GM12878 (cell line): ENCODE measurements around the gene IGFBP1. TPM values are rescaled to one million over a fixed set of nuclear protein-coding genes. Genes with fewer than 3 reads are reported as not detected.

Source experiments
- CEBPZ ChIP-seq: fragments of 150-350 bp; IDR thresholded peaks from 2 replicates; pipeline ENCODE4 v1.6.1; 2016; ENCODE audit warnings: low read depth, low read length
- IRF3 ChIP-seq: fragments of 450-650 bp; IDR thresholded peaks from 2 replicates; pipeline ENCODE4 v1.6.1; 2014; ENCODE audit warnings: mild to moderate bottlenecking
- RBBP5 ChIP-seq: fragments of 200-600 bp; sonication (generic); conservative IDR thresholded peaks from 2 replicates; pipeline ENCODE4 v1.6.1; 2016
- RFX5 ChIP-seq: IDR thresholded peaks from 2 replicates; pipeline ENCODE4 v1.6.1; 2011; ENCODE audit warnings: low read depth, low read length, improper control_type of control experiment
- ZBTB4 ChIP-seq: fragments of 450-650 bp; formaldehyde crosslinking; IDR thresholded peaks from 2 replicates; pipeline ENCODE4 v1.4.0; 2022; ENCODE audit warnings: mild to moderate bottlenecking, moderate library complexity
- polyA plus RNA-seq, 11 experiments: library from polyadenylated mRNA; depleted of rRNA in 4 of 11; unstranded in 6 of 11; stranded (reverse) in 5 of 11; fragments of >200 nt; fragmentation: Nextera tagmentation in 4 of 11; fragmentation: Illumina TruSeq in 1 of 11; extraction: Ambion mirVana in 4 of 11; extraction: Trizol in 1 of 11; gene quantifications; 1 replicate in 1 of 11; 2 replicates in 10 of 11; pipeline versions ENCODE4 v1.2.1 to v1.2.3, GENCODE V29; 2011 to 2016; ENCODE audit warnings: inconsistent platforms in 2 of 11, missing spikeins in 2 of 11, low read depth in 1 of 11
- total RNA-seq, 4 experiments: library from RNA; depleted of rRNA in 3 of 4; stranded (reverse); fragments of >200 nt in 3 of 4; fragmentation: Illumina TruSeq in 1 of 4; extraction: Trizol in 1 of 4; gene quantifications; 2 replicates each; pipeline versions ENCODE4 v1.2.1 to v1.2.3, GENCODE V29; 2013 to 2021

The IGFBP1 gene
- total and polyA plus RNA-seq, 10 of the 15 experiments (the other 5 are each of a cell fraction or from before 2014, with no cell fraction given): 0.13 TPM; not detected in 9

GRCh38 chr7:45927721-45928120 is 39.4 kb downstream of the IGFBP1 start (continued):
- TF ChIP-seq CEBPZ (no peak), RFX5 (no peak), RBBP5 (no peak), IRF3 (no peak), ZBTB4 (CRISPR knock-in tag) (no peak)
